Neuronal stem cell (in vitro differentiated cells): ENCODE measurements around the gene ACTL7B. TPM values are rescaled to one million over a fixed set of nuclear protein-coding genes. Genes with fewer than 3 reads are reported as not detected.

ENCODE experiments used
- small RNA-seq: library from polyadenylated mRNA; stranded (forward); fragments of <200 nt; extraction: miRNeasy Mini kit (QIAGEN cat#:217004); gene quantifications from one replicate; pipeline ENCODE3, GENCODE V24; 2013; ENCODE audit not compliant: insufficient read depth

ACTL7B gene

Small RNAs within 50 kb of the gene (small RNA-seq; reads per million reads assigned to genes)
- not detected for gene AL359692.1
